ENCODE measurements around the gene RXFP1. TPM values are rescaled to one million over a fixed set of nuclear protein-coding genes. Genes with fewer than 3 reads are reported as not detected.

The RXFP1 gene
- total RNA-seq: 0.29 TPM in 1 of 2 replicates, not detected in the other

GRCh38 chr4:158521484-158522088, at the start of gene RXFP1:
TSS of gene RXFP1 (plus strand) at chr4:158521882. CDS start at chr4:158521977, 95 bp downstream.

GRCh38 chr4:158671665-158671914, 149.9 kb downstream of the RXFP1 start, which contains the start of gene C4orf46:
TSS of gene C4orf46 (minus strand) at chr4:158671887. CDS start at chr4:158671801, 86 bp downstream.

GRCh38 chr4:158671915-158672806, 150.5 kb downstream of the RXFP1 start, which contains the start of gene ETFDH:
TSS of gene ETFDH (plus strand) at chr4:158672296. CDS start at chr4:158672457, 161 bp downstream.

Small RNAs within 50 kb of the gene (small RNA-seq; reads per million reads assigned to genes)
- not detected for gene RF00012 (ENCODE audit: low replicate concordance)

Other genes starting within 250 kb of the RXFP1 start
- gene C4orf46, start 150.0 kb downstream of the RXFP1 start, total RNA-seq: 3.3 and 29.3 TPM in 2 replicates
- 10.3 and 19.0 TPM in 2 replicates for gene ETFDH, start 150.4 kb downstream of the RXFP1 start, total RNA-seq
- gene PPID, start 201.5 kb downstream of the RXFP1 start, total RNA-seq: 12.9 and 18.8 TPM in 2 replicates
- 20.6 and 33.1 TPM in 2 replicates for gene FNIP2, start 247.1 kb downstream of the RXFP1 start, total RNA-seq